Left lobe of liver (tissue), 2 donors: ENCODE data around the gene CUL3. TPM values are rescaled to one million over a fixed set of nuclear protein-coding genes. Genes with fewer than 3 reads are reported as not detected.
"Not testable (repeated sequence)": the region's sequence is repeated elsewhere in the genome, so short reads cannot be mapped to it uniquely, and the experiment has no call there.

Source experiments
- ATAC-seq: fragments of 200-7000 bp; cut with Tn5 transposase; one replicate; pipeline ENCODE4 v1.9.1; 2020; ENCODE audit warnings: mild to moderate bottlenecking, moderate library complexity
- DNase-seq: peaks from one replicate; pipeline ENCODE4 v3.0.0-alpha.2; 2020; ENCODE audit warnings: low spot score
- total RNA-seq: library from RNA; stranded (reverse); gene quantifications from one replicate; pipeline ENCODE4 v1.2.1, GENCODE V29; 2021
- donor health status: DM: no; HTN: no; CAD: no; lungs with moderate emphysema.
- donor health status: DM: no; HTN: yes; CAD: no.

Gene CUL3
- 34.6 TPM for total RNA-seq

GRCh38 chr2:224585211-224586088 is at the start of gene CUL3:
TSS of gene CUL3 (minus strand) at chr2:224585363. CDS start at chr2:224585009, 354 bp downstream.
- peak; percentile 96 for ATAC-seq
- peak; percentile 99 for DNase-seq

GRCh38 chr2:224630659-224631550 is 45.7 kb upstream of the CUL3 start:
- no peak for DNase-seq
- ATAC-seq, result no peak

GRCh38 chr2:224628416-224628815 is 43.3 kb upstream of the CUL3 start:
- ATAC-seq (no peak), DNase-seq (no peak)

GRCh38 chr2:224626735-224627134 is 41.6 kb upstream of the CUL3 start:
- ATAC-seq (no peak), DNase-seq (no peak)

GRCh38 chr2:224613543-224614286 is 28.6 kb upstream of the CUL3 start:
- no peak for ATAC-seq
- no peak for DNase-seq

- ATAC-seq (no peak), DNase-seq (no peak)
These were observed 27.4 kb upstream of the CUL3 start for GRCh38 chr2:224612578-224612977.

GRCh38 chr2:224611938-224612337 is 26.8 kb upstream of the CUL3 start:
- ATAC-seq (no peak), DNase-seq (no peak)

GRCh38 chr2:224608104-224608503 is 22.9 kb upstream of the CUL3 start:
- DNase-seq (peak; percentile 67), ATAC-seq (peak; percentile 92)

- not testable (repeated sequence) for ATAC-seq, DNase-seq
These were observed 18.8 kb upstream of the CUL3 start for GRCh38 chr2:224603746-224604500.

- not testable (repeated sequence) for DNase-seq, ATAC-seq
These were observed 17.7 kb upstream of the CUL3 start for GRCh38 chr2:224602778-224603375.

- ATAC-seq (no peak), DNase-seq (no peak)
These were observed 16.8 kb upstream of the CUL3 start for GRCh38 chr2:224601923-224602322.

- DNase-seq (no peak), ATAC-seq (no peak)
These were observed 13.5 kb upstream of the CUL3 start for GRCh38 chr2:224598678-224599077.

- DNase-seq, result no peak
- ATAC-seq, result no peak
These were observed 11.1 kb upstream of the CUL3 start for GRCh38 chr2:224596289-224596688.

GRCh38 chr2:224595518-224595917 is 10.4 kb upstream of the CUL3 start:
- no peak for ATAC-seq

GRCh38 chr2:224594840-224595239 is 9.7 kb upstream of the CUL3 start:
- DNase-seq, result no peak

More at GRCh38 chr2:224595518-224595917, 10.4 kb upstream of the CUL3 start:
- DNase-seq, result no peak

GRCh38 chr2:224591220-224591619 is 6.1 kb upstream of the CUL3 start:
- ATAC-seq, result no peak
- no peak for DNase-seq

More at GRCh38 chr2:224594840-224595239, 9.7 kb upstream of the CUL3 start:
- no peak for ATAC-seq

GRCh38 chr2:224586127-224586695 is 1.0 kb upstream of the CUL3 start:
- no peak for ATAC-seq
- no peak for DNase-seq

GRCh38 chr2:224584785-224585210 is 365 bp downstream of the CUL3 start:
- no peak for ATAC-seq
- DNase-seq, result peak; percentile 70

GRCh38 chr2:224584111-224584784 is 915 bp downstream of the CUL3 start:
- no peak for ATAC-seq
- DNase-seq, result peak; percentile 52
